HG03025 (cell line): ENCODE measurements around the gene PROSER2.

ENCODE experiments used
- ATAC-seq: cut with Tn5 transposase; IDR thresholded peaks from one replicate; pipeline ENCODE4 v1.9.1; 2021; ENCODE audit warnings: mild to moderate bottlenecking, moderate library complexity; ENCODE audit not compliant: unreplicated experiment, low FRiP score

PROSER2 gene

GRCh38 chr10:11823122-11823988 is at the start of gene PROSER2:
Gene PROSER2, plus strand, starts transcription at chr10:11823356. Its CDS starts 28,722 bp downstream, at chr10:11852078.
- ATAC-seq, result no peak

- no peak for ATAC-seq
Observed at GRCh38 chr10:11773761-11774441, 49.3 kb upstream of the PROSER2 start.

- ATAC-seq, result no peak
Observed at GRCh38 chr10:11775412-11775811, 47.7 kb upstream of the PROSER2 start.

- no peak for ATAC-seq
Observed at GRCh38 chr10:11776080-11776479, 47.1 kb upstream of the PROSER2 start.

GRCh38 chr10:11781114-11781513 is 42.0 kb upstream of the PROSER2 start:
- ATAC-seq, result no peak

- ATAC-seq, result no peak
Observed at GRCh38 chr10:11782793-11783557, 40.2 kb upstream of the PROSER2 start.

GRCh38 chr10:11783558-11783865 is 39.6 kb upstream of the PROSER2 start:
- ATAC-seq, result no peak

GRCh38 chr10:11787374-11787773 is 35.8 kb upstream of the PROSER2 start:
- ATAC-seq, result no peak

- ATAC-seq, result no peak
Observed at GRCh38 chr10:11787846-11788245, 35.3 kb upstream of the PROSER2 start.

GRCh38 chr10:11789306-11789705 is 33.9 kb upstream of the PROSER2 start:
- no peak for ATAC-seq

GRCh38 chr10:11789956-11790355 is 33.2 kb upstream of the PROSER2 start:
- no peak for ATAC-seq

- no peak for ATAC-seq
Observed at GRCh38 chr10:11793762-11794479, 29.2 kb upstream of the PROSER2 start.

- no peak for ATAC-seq
Observed at GRCh38 chr10:11794566-11794965, 28.6 kb upstream of the PROSER2 start.

GRCh38 chr10:11795101-11795920 is 27.8 kb upstream of the PROSER2 start:
- no peak for ATAC-seq

GRCh38 chr10:11796474-11796873 is 26.7 kb upstream of the PROSER2 start:
- ATAC-seq, result no peak

- ATAC-seq, result no peak
Observed at GRCh38 chr10:11797281-11797680, 25.9 kb upstream of the PROSER2 start.

GRCh38 chr10:11797847-11798633 is 25.1 kb upstream of the PROSER2 start:
- ATAC-seq, result no peak

- ATAC-seq, result no peak
Observed at GRCh38 chr10:11798845-11799735, 24.1 kb upstream of the PROSER2 start.
